GM10847 (cell line): ENCODE results near the gene NKX2-1.

Source experiments
- POLR2A ChIP-seq: IDR thresholded peaks from 2 replicates; pipeline ENCODE4 v1.6.1; 2011; ENCODE audit not compliant: insufficient read length; ENCODE audit errors: extremely low read depth

NKX2-1 gene

GRCh38 chr14:36519431-36520321, at the start of gene NKX2-1:
TSS of gene NKX2-1 (minus strand) at chr14:36520232. CDS start at chr14:36520129, 103 bp downstream.
- TF ChIP-seq POLR2A = no peak

GRCh38 chr14:36556811-36557433, 36.9 kb upstream of the NKX2-1 start:
- TF ChIP-seq POLR2A = no peak

GRCh38 chr14:36555998-36556743, 36.1 kb upstream of the NKX2-1 start:
- no peak for TF ChIP-seq POLR2A

- TF ChIP-seq POLR2A = no peak
Observed at GRCh38 chr14:36553656-36554260, 33.7 kb upstream of the NKX2-1 start.

GRCh38 chr14:36550899-36551298, 30.9 kb upstream of the NKX2-1 start:
- TF ChIP-seq POLR2A = no peak

- no peak for TF ChIP-seq POLR2A
Observed at GRCh38 chr14:36538051-36538450, 18.0 kb upstream of the NKX2-1 start.

GRCh38 chr14:36529062-36529461, 9.0 kb upstream of the NKX2-1 start:
- TF ChIP-seq POLR2A = no peak

GRCh38 chr14:36525746-36526099, 5.7 kb upstream of the NKX2-1 start:
- TF ChIP-seq POLR2A = no peak

GRCh38 chr14:36524874-36525745, 5.1 kb upstream of the NKX2-1 start:
- no peak for TF ChIP-seq POLR2A

GRCh38 chr14:36524220-36524837, 4.3 kb upstream of the NKX2-1 start:
- TF ChIP-seq POLR2A = no peak

- no peak for TF ChIP-seq POLR2A
Observed at GRCh38 chr14:36522972-36523715, 3.1 kb upstream of the NKX2-1 start.

- TF ChIP-seq POLR2A = no peak
Observed at GRCh38 chr14:36522347-36522971, 2.4 kb upstream of the NKX2-1 start.
